Measurements from ENCODE around the gene SELENOV.
A peak's percentile ranks its signal among the peaks of the same experiment; 100 is the strongest.

The SELENOV gene

DNA sequence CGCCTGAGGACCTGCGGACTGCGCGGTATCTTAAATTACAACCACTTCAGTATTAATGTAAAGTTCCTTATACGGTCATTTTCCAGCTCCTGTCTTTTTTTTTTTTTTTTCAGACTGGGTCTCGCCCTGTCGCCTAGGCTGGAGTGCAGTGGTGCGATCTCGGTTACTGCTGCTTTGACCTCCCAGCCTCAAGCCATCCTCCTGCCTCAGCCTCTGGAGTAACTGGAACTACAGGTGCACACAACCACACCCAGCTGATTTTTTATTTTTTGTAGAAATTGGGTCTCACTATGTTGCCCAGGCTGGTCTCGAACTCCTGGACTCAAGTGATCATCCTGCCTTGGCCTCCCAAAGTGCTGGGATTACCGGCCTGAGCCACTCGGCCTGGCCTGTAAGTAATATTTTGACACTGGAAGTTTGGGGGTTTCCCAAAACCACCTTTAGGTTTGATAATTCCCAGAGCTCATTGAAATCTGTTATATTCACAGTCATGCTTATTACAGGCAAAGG is 18.1 kb downstream of the SELENOV start:
- TF ChIP-seq, protein P1, sequence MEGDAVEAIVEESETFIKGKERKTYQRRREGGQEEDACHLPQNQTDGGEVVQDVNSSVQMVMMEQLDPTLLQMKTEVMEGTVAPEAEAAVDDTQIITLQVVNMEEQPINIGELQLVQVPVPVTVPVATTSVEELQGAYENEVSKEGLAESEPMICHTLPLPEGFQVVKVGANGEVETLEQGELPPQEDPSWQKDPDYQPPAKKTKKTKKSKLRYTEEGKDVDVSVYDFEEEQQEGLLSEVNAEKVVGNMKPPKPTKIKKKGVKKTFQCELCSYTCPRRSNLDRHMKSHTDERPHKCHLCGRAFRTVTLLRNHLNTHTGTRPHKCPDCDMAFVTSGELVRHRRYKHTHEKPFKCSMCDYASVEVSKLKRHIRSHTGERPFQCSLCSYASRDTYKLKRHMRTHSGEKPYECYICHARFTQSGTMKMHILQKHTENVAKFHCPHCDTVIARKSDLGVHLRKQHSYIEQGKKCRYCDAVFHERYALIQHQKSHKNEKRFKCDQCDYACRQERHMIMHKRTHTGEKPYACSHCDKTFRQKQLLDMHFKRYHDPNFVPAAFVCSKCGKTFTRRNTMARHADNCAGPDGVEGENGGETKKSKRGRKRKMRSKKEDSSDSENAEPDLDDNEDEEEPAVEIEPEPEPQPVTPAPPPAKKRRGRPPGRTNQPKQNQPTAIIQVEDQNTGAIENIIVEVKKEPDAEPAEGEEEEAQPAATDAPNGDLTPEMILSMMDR (IDR thresholded peaks at IDR 0.05; ENCODE audit: control insufficient read depth, extremely low read depth, insufficient read depth), result no peak
- peak overlapping the region; percentile 87 for H3K4me3 ChIP-seq (ENCODE audit: low read depth, low read length)
- DNase-seq (ENCODE audit: low read depth), result no peak

DNA sequence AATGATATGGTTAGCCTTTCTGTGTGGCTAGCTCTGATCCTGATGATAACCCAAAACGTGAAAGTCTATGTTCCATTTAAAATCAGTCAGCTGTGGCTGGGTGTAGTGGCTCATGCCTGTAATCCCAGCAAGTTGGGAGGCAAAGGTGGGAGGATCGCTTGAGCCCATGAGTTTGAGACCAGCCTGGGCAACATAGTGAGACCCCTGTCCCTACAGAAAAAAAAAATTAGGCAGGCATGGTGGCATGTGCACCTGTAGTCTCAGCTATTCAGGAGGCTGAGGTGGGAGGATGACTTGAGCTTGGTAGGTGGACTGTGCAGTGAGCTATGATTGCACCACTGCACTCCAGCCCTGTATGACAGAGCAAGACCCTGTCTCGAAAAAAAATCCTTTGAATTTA is 18.9 kb downstream of the SELENOV start:
- no peak for DNase-seq (ENCODE audit: low read depth)
- H3K4me3 ChIP-seq (ENCODE audit: low read depth, low read length), result no peak overlapping the region
- TF ChIP-seq, protein P1 (IDR thresholded peaks at IDR 0.05; ENCODE audit: control insufficient read depth, extremely low read depth, insufficient read depth), result no peak

GRCh38 chr19:39539165-39539517 is 24.2 kb downstream of the SELENOV start:
- TF ChIP-seq, protein P1 (IDR thresholded peaks at IDR 0.05; ENCODE audit: control insufficient read depth, extremely low read depth, insufficient read depth), result no peak
- H3K4me3 ChIP-seq (ENCODE audit: low read depth, low read length), result peak overlapping the region; percentile 75
- DNase-seq (ENCODE audit: low read depth), result no peak

- TF ChIP-seq, protein P1 (IDR thresholded peaks at IDR 0.05; ENCODE audit: control insufficient read depth, extremely low read depth, insufficient read depth), result peak; percentile 83
- H3K4me3 ChIP-seq (ENCODE audit: low read depth, low read length), result peak within 1 kb of the TSS; percentile 75
- DNase-seq (ENCODE audit: low read depth), result peak; percentile 90
Observed at GRCh38 chr19:39539518-39540332, 24.8 kb downstream of the SELENOV start, which contains the start of gene EID2. TSS of gene EID2 (minus strand) at chr19:39540161. CDS start at chr19:39540079, 82 bp downstream.

- TF ChIP-seq, protein P1 (IDR thresholded peaks at IDR 0.05; ENCODE audit: control insufficient read depth, extremely low read depth, insufficient read depth), result no peak
- DNase-seq (ENCODE audit: low read depth), result no peak
- peak overlapping the region; percentile 75 for H3K4me3 ChIP-seq (ENCODE audit: low read depth, low read length)
Observed at GRCh38 chr19:39540333-39540673, 25.4 kb downstream of the SELENOV start.

GRCh38 chr19:39542206-39542605 is 27.3 kb downstream of the SELENOV start:
- TF ChIP-seq, protein P1 (IDR thresholded peaks at IDR 0.05; ENCODE audit: control insufficient read depth, extremely low read depth, insufficient read depth), result no peak
- no peak overlapping the region for H3K4me3 ChIP-seq (ENCODE audit: low read depth, low read length)
- DNase-seq (ENCODE audit: low read depth), result no peak

Measured in LNCaP clone FGC (cell line).